ENCODE measurements around the gene FRMD3. TPM values are rescaled to one million over a fixed set of nuclear protein-coding genes. Genes with fewer than 3 reads are reported as not detected.
"Not testable (repeated sequence)": the region's sequence is repeated elsewhere in the genome, so short reads cannot be mapped to it uniquely, and the experiment has no call there.

The FRMD3 gene
- total RNA-seq, 1 experiment from 2014 or later: 2.4 TPM

DNA sequence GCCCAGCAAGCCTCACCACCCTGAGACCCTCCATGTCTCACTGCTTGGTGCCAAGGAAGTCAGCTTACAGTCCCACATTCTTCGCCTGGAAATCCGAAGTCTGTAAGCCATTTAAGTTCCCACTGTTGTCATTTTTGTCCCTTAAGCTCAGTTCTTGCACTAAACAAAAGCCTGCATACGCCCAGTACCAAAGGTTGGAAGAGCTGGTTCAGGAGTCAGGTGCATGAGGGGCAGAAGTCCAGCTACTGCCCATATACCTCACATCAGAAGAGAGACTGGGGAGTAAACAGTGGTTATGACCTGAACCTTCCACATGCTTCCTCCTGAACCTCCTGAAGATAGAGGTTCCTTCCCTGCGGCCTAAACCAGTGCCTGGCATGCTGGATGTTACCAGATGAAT lies 146.0 kb downstream of the FRMD3 start:
- no peak for DNase-seq (ENCODE audit: low read depth)

DNA sequence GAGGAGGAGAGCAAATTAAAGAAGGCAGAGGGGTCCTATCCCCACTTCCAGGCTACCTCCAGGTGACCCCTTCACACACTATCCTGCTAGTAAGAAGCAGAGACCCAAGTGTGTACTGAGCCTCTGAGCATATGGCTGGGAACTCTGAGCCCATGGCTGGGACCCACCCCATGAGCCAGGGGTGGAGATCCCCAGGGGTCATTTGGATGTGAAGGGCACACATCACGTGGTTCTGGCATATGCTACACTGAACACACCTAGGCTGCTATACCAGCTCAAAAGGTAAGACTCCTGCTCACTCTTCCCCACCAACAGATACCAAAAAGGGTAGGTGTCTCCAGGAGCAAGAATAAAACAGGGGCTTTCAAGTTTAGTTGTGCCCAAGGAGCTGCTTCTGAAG lies 149.9 kb downstream of the FRMD3 start:
- DNase-seq (ENCODE audit: low read depth): no peak

- no peak for DNase-seq (ENCODE audit: low read depth)
These were observed 150.6 kb downstream of the FRMD3 start for GRCh38 chr9:83387401-83388185.

DNA sequence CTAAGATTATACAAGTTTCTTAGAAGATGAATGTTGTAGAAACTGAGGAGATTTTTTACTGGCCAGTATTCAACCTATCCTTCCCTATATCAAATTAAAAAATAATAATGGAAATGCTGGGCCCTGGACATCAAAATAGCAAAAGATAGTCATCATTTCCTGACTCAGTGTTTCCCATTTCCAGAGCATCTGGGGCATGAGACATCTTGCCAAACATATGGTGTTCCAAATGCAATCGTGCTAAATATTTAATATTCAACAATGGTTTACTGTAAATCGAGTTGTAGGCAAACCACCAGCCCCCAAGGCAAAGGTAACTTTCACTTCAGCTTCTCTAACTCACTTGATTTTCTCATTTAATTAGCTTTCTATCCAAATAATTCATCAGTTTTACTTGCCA lies 152.9 kb downstream of the FRMD3 start:
- DNase-seq (ENCODE audit: low read depth): no peak

DNA sequence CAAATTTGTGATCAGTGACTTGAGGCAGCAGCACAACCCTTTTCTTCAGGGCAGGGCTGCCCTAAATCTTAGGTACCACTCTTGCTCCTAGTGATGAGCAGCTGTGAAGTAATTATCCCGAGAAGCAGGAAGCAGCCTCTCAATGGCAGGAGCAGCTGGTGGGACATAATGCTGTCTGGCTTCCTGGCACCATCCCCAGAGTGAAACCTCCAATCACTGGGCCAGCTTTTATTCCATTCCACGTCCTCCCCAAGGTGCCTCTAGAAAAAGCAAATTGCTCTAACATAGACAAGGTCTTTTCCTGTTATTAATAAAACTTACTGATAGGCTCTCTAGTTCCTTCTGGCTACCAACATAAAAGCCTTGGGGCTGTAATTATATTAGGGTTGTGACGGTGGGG lies 154.0 kb downstream of the FRMD3 start:
- no peak for DNase-seq (ENCODE audit: low read depth)

DNA sequence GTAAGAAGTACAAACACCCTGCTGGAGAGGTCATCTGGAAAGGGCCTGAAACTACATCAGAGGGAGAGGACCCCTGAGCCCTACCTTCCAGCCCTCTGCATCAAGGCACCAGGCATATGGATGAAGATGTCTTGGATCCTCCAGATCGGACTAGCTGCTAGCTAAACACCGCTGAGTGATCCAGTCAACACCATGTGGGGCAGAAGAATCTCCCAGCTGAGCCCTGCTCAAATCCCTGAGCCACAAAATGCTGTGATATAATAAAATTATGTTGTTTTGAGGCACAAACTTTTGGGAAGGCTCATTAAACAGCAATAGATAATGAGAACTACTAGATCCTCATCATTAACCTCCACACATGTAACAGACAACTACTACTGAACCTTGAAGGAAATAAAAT lies 155.2 kb downstream of the FRMD3 start:
- no peak for DNase-seq (ENCODE audit: low read depth)

GRCh38 chr9:83382421-83382820 lies 155.8 kb downstream of the FRMD3 start:
- no peak for DNase-seq (ENCODE audit: low read depth)

DNA sequence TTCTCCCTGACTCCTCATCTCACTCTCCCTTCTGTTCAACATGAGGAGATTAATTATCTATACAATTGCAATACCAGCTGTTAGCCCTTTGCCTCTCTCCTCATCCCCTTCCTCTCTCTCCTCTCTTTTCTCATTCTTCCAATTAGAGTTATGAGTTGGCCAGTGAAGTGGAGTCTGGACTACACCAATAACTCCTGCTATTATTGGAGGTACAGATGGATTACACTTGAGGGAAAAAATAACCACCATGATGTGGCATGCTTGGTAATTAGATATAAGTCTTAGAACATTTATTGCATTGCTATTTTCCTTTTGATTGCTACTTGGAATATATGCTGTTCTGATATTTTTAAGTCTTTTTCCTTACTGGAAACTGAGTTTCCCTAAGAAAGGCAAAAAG lies 159.2 kb downstream of the FRMD3 start:
- DNase-seq (ENCODE audit: low read depth): no peak

- DNase-seq (ENCODE audit: low read depth): no peak
These were observed 165.2 kb downstream of the FRMD3 start for GRCh38 chr9:83372957-83373356.

DNA sequence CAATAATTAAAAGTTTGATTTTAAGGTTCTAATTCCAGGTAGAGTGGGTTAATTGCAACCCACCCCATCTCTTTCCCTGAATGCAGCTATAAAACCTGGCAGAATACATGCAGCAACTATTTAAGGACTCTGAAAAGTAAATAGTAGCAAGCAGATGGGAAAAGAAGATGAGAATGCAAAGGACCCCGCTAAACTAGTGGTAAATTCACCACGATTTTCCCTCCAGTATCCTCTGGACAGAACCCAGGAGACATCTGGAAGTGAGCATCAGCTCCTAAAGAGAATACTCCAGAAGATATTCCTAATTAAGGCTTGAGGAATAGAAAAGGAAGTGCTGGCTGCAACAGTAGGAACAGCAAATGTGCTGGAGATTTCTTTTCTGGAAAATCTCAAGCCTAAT lies 170.9 kb downstream of the FRMD3 start:
- DNase-seq (ENCODE audit: low read depth): no peak

DNA sequence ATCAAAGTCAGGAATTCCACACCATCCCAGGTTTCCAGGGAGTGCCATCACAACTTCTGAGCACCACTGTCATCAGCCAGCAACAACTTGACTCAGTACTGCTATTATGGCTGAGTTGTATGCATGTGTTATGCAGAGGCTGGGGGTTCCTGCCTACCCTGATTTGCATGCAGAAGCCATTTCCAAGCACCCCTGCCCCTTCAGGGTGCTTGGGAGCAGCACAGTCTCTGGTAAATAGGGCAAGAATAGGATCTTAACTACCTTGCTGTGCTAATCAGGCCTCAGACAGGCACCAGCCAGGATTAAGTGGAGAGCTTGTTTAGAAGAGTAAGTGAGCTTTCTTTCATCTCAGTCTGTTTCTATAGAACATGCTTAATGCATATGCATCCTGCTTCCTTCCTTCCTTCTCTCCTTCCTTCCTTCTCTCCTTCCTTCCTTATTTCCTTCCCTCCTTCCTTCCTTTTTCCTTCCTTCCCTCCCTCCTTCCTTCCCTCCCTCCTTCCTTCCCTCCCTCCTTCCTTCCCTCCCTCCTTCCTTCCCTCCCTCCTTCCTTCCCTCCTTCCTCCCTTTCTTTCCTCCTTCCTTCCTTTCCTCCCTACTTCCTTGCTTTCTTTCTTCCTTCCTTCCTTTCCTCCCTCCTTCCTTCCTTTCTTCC lies 175.7 kb downstream of the FRMD3 start:
- no peak for DNase-seq (ENCODE audit: low read depth)

DNA sequence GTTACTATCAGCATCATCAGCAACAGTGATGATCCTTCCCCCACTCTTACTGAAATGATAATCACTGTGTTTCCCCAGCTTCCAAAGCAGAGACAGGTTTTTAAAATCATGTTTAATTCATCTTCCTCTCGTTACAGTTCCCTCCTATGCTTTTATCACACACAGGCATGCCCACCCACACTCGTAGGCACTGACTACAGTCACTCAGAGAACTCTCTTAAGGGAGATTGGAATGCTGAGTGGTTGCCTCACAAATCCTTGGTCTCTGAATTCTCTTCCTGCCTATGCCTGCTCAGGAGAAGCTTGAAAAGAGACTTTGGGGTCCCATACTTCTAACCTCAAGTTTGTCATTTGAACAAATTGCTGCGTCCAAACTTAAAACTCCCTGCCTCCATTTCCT lies 179.2 kb downstream of the FRMD3 start:
- no peak for DNase-seq (ENCODE audit: low read depth)

GRCh38 chr9:83358493-83358892 lies 179.7 kb downstream of the FRMD3 start:
- not testable (repeated sequence) for DNase-seq (ENCODE audit: low read depth)

DNA sequence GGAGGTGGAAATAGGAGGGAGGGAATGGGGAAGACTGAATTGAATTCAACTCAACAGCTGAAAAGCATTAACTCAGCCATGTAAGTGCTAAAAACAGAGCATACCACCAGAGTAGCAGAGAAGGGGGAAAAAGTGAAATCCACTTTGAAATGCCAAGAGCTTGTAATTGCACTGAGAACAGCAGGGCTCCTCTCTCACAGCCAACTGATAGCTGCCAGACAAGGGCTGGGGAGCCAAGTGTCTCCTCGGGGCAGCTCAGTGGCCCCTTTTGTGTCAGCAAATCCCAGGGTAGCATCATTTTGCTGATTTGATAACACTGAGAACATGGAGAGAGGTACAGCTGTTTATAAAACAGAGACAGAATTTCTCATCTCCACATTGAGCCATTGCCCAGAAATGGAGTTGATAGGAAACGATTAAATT lies 182.5 kb downstream of the FRMD3 start:
- DNase-seq (ENCODE audit: low read depth): no peak

GRCh38 chr9:83355024-83355444 lies 183.2 kb downstream of the FRMD3 start:
- peak; percentile 25 for DNase-seq (ENCODE audit: low read depth)

DNA sequence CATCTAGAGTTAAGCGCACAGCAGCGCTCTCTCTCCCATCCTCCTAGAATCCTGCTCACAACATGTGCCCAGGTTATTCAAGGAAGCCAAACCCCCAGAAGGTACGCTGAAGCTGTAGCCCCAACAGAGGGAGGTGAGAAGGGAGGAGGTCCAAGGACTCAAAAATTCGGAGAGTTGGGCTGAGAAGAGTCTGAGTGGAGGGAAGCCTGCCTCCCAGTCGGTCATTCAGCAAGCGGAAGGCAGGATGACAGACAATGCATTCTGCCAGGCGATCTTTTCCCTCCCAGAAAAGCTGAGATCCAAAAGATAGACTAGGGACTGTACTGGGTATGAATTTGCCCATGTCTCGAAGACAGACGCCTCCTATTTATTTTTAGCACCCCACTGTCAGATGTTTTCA lies 189.2 kb downstream of the FRMD3 start:
- DNase-seq (ENCODE audit: low read depth): no peak

DNA sequence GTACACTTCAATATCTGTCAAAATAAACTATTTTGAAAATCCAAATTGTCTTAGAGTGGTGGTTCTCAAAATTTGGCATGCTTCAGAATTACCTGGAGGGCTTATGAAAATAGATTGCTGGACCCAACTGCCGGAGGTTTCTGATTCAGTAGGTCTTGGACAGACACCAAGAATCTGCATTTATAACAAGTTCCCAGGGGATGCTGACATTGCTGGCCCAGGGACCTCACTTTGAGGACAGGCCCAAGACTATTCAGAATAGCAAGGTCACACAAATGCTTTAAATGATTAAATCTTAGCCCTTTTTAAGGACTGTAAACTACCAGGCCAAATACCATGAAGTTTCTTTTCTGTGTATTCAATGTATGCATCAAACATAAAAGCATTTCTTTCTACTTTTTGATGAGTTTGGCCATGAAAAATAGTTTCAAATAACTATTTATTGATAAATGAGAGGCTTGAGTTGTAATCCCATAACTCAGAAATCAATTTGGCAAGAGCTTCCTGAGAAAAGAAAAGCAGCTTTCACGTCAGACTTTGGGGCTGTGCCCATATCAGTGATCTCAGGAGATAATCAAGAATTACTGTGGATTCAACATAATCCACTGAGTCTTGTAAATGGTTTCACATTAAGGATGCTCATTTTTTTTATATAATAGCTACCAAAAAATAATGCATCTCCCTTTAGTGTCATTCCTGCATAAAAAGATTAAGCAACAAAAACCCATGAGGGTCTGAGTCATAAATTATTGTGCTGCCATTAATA lies 191.4 kb downstream of the FRMD3 start:
- no peak for DNase-seq (ENCODE audit: low read depth)

GRCh38 chr9:83343366-83343999 lies 194.7 kb downstream of the FRMD3 start:
- no peak for DNase-seq (ENCODE audit: low read depth)

DNA sequence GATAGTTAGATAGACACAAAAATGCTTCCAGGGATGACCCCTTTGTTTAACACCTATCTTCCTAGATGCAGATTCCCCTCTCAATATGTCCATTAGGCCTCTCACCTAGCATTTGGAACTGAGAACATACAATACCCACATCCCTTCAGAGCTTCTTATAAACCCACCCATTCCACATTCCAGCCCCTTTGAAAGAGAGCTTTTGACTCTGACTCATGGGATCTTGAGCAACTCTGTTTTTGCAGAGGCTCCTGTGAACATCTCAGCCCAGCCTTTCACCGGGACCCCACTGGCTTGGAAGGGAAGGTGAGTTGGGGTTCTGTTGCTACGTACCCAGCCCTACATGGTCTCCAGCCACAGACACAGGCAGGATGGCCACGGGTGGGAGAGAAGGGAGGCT lies 195.5 kb downstream of the FRMD3 start:
- no peak for DNase-seq (ENCODE audit: low read depth)

DNA sequence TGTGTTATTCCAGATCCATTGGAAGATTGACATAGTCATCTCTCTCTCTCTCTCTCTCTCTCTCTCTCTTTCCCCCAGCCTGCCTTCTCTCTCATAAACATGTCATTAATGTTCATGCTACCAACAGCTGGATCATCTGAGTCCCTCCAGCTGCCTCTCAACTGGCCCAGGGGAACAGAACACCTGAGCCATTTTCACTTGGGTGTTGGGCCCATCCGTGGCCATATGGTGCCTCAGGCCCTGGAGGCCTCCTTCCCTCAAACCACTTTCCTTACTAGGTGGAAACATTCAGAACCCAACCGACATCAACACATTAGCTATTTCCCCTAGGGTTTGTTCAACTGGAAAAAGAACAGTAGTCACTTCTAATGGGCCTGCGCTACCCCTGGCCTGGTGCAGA lies 196.2 kb downstream of the FRMD3 start:
- no peak for DNase-seq (ENCODE audit: low read depth)

- DNase-seq (ENCODE audit: low read depth): no peak
These were observed 197.8 kb downstream of the FRMD3 start for GRCh38 chr9:83340451-83340850.

- DNase-seq (ENCODE audit: low read depth): no peak
These were observed 198.8 kb downstream of the FRMD3 start for GRCh38 chr9:83339435-83339834.
